ENCODE data around the gene WBP4. TPM values are rescaled to one million over a fixed set of nuclear protein-coding genes. Genes with fewer than 3 reads are reported as not detected.

Gene WBP4
- total and polyA plus RNA-seq, 9 of the 15 experiments (the other 6 are each of a cell fraction or from before 2014, with no cell fraction given), result 5.5 to 12.2 (median 7.9) TPM

GRCh38 chr13:41117869-41118268 is 56.6 kb downstream of the WBP4 start:
- ATAC-seq, result no peak; the same call in 2 of the 3 replicates
- POLR2A ChIA-PET, result interaction anchor here (1.0 to 1.7 kb wide), 2 partner anchors 8 to 10 kb away, joined by 4 to 6 read pairs; no protein-coding TSS in a partner anchor
- Histone ChIP-seq H3K27ac (ENCODE audit: extremely low read depth, low read depth, low read length) (no peak overlapping the region), H3K9ac (ENCODE audit: insufficient read depth in 1 of 2, low read depth in 2 of 2, low read length in 2 of 2) (no peak overlapping the region), H3K4me1 (replicated peaks in 1 of 2; ENCODE audit: control insufficient read depth in 2 of 2, insufficient read depth in 2 of 2, low read length in 2 of 2) (peaks cover 0 to 2% of the 10 kb centered on the region in 2 experiments; a peak in 2 of 5 replicates), H3K27me3 (ENCODE audit: control insufficient read depth in 2 of 2, insufficient read depth in 2 of 2, low read length in 2 of 2) (no peaks in the 10 kb centered on the region), H3K9me3 (replicated peaks; ENCODE audit: control insufficient read depth, insufficient read depth, low read depth, low read length) (no peaks in the 10 kb centered on the region), H2AFZ (ENCODE audit: low read depth, low read length) (peak overlapping the region; percentile 62), H4K20me1 (replicated peaks; ENCODE audit: control insufficient read depth, insufficient read depth, low read length) (no peaks in the 10 kb centered on the region), H3K36me3 (ENCODE audit: control insufficient read depth, insufficient read depth, low read length) (no peaks in the 10 kb centered on the region), H3K79me2 (ENCODE audit: control insufficient read depth, insufficient read depth, low read length) (no peaks in the 10 kb centered on the region), H3K4me2 (ENCODE audit: insufficient read depth, low read length) (no peak overlapping the region), H3K4me3 (no peak overlapping the region), H3K9me1 (ENCODE audit: control insufficient read depth, insufficient read depth, low read length) (no peaks in the 10 kb centered on the region)
- TF ChIP-seq SNRNP70 (optimal IDR thresholded peaks at IDR 0.05; ENCODE audit: low read depth, low read length) (no peak), ZNF444 (CRISPR knock-in tag; IDR thresholded peaks at IDR 0.05) (no peak), MCM2 (IDR thresholded peaks at IDR 0.05; ENCODE audit: low read depth) (no peak), PHB (CRISPR knock-in tag; IDR thresholded peaks at IDR 0.05) (no peak), ZBTB9 (CRISPR knock-in tag; IDR thresholded peaks at IDR 0.05) (no peak), CREB3L1 (IDR thresholded peaks at IDR 0.05; ENCODE audit: borderline replicate concordance, low read depth) (no peak), ZNF224 (CRISPR knock-in tag; IDR thresholded peaks at IDR 0.05) (no peak), ZNF239 (CRISPR knock-in tag; IDR thresholded peaks at IDR 0.05) (no peak), TCFL5 (CRISPR knock-in tag; conservative IDR thresholded peaks at IDR 0.05) (no peak), POLR2B (IDR thresholded peaks at IDR 0.05; ENCODE audit: low read depth, partially characterized antibody) (no peak), TBP (optimal IDR thresholded peaks at IDR 0.05; ENCODE audit: low read depth, low read length) (no peak), MEF2A (IDR thresholded peaks at IDR 0.05; ENCODE audit: control insufficient read depth, low read depth, low read length) (no peak), XRCC3 (IDR thresholded peaks at IDR 0.05) (no peak), FOSL1 (tag; conservative IDR thresholded peaks at IDR 0.05) (no peak)
- no TSS peak for BruUV-seq (replicated peaks)
- CTCF ChIA-PET (ENCODE audit: low intra/inter-chr PET ratio), result no interaction called here
- intact Hi-C loops (cut with micrococcal nuclease), result no loop called here
- no peak for DNase-seq (ENCODE audit: extremely low read depth in 1 of 4, low spot score in 3 of 4)
- in situ Hi-C loops (cut with MboI), result no loop called here
- no peak for FAIRE-seq
- WGBS (ENCODE audit: insufficient coverage, low coverage, missing lambda C conversion rate), result 71% methylated on average over 4 of the region's 4 CpGs

Measured in K562 (cell line).